SIG-M5 treated with dmso at 0.1 percent for 504 hours (cell line): ENCODE data around the gene PIEZO2.

Experiments used
- DNase-seq: peaks from one replicate; lab custom pipeline; 2025; ENCODE audit not compliant: unreplicated experiment; lab: John Stamatoyannopoulos, UW

The PIEZO2 gene

GRCh38 chr18:10901329-10901728 is 248.0 kb downstream of the PIEZO2 start:
- no peak for DNase-seq

GRCh38 chr18:10900435-10900834 is 248.9 kb downstream of the PIEZO2 start:
- DNase-seq: no peak

GRCh38 chr18:10899481-10899880 is 249.9 kb downstream of the PIEZO2 start:
- DNase-seq: no peak

GRCh38 chr18:10898417-10898974 is 250.9 kb downstream of the PIEZO2 start:
- DNase-seq: no peak

GRCh38 chr18:10896851-10897250 is 252.5 kb downstream of the PIEZO2 start:
- no peak for DNase-seq

GRCh38 chr18:10895976-10896375 is 253.4 kb downstream of the PIEZO2 start:
- no peak for DNase-seq

- DNase-seq: no peak
Observed at GRCh38 chr18:10894501-10894900, 254.9 kb downstream of the PIEZO2 start.

- DNase-seq: no peak
Observed at GRCh38 chr18:10893761-10894160, 255.6 kb downstream of the PIEZO2 start.

GRCh38 chr18:10893196-10893595 is 256.2 kb downstream of the PIEZO2 start:
- DNase-seq: no peak

GRCh38 chr18:10892786-10893185 is 256.6 kb downstream of the PIEZO2 start:
- no peak for DNase-seq

- DNase-seq: no peak
Observed at GRCh38 chr18:10890022-10890421, 259.3 kb downstream of the PIEZO2 start.

GRCh38 chr18:10878703-10879102 is 270.7 kb downstream of the PIEZO2 start:
- no peak for DNase-seq

GRCh38 chr18:10877987-10878386 is 271.4 kb downstream of the PIEZO2 start:
- no peak for DNase-seq

- no peak for DNase-seq
Observed at GRCh38 chr18:10875811-10876210, 273.6 kb downstream of the PIEZO2 start.

GRCh38 chr18:10872304-10872703 is 277.1 kb downstream of the PIEZO2 start:
- no peak for DNase-seq

- DNase-seq: no peak
Observed at GRCh38 chr18:10864722-10865121, 284.6 kb downstream of the PIEZO2 start.

- no peak for DNase-seq
Observed at GRCh38 chr18:10863026-10863425, 286.3 kb downstream of the PIEZO2 start.

GRCh38 chr18:10860928-10861327 is 288.4 kb downstream of the PIEZO2 start:
- DNase-seq: no peak

- no peak for DNase-seq
Observed at GRCh38 chr18:10860382-10860781, 289.0 kb downstream of the PIEZO2 start.

- no peak for DNase-seq
Observed at GRCh38 chr18:10858477-10858876, 290.9 kb downstream of the PIEZO2 start.

- no peak for DNase-seq
Observed at GRCh38 chr18:10856132-10856531, 293.2 kb downstream of the PIEZO2 start.

- DNase-seq: no peak
Observed at GRCh38 chr18:10852385-10853303, 296.7 kb downstream of the PIEZO2 start.
